ENCODE data around the gene TRIP12.
"Not testable (repeated sequence)": the region's sequence is repeated elsewhere in the genome, so short reads cannot be mapped to it uniquely, and the experiment has no call there.

Gene TRIP12

GRCh38 chr2:229873123-229873581 is 48.7 kb downstream of the TRIP12 start:
- no peak for DNase-seq

- DNase-seq = no peak
Measured at GRCh38 chr2:229870903-229871656, 50.7 kb downstream of the TRIP12 start.

GRCh38 chr2:229869226-229869625 is 52.6 kb downstream of the TRIP12 start:
- DNase-seq = no peak

- no peak for DNase-seq
Measured at GRCh38 chr2:229868794-229869193, 53.0 kb downstream of the TRIP12 start.

GRCh38 chr2:229865033-229865432 is 56.8 kb downstream of the TRIP12 start:
- DNase-seq = no peak

- DNase-seq = no peak
Measured at GRCh38 chr2:229861431-229861830, 60.4 kb downstream of the TRIP12 start.

- DNase-seq = no peak
Measured at GRCh38 chr2:229860334-229860733, 61.5 kb downstream of the TRIP12 start.

GRCh38 chr2:229858351-229858750 is 63.5 kb downstream of the TRIP12 start:
- no peak for DNase-seq

- DNase-seq = no peak
Measured at GRCh38 chr2:229857634-229858033, 64.2 kb downstream of the TRIP12 start.

GRCh38 chr2:229856413-229856812 is 65.4 kb downstream of the TRIP12 start:
- DNase-seq = no peak

GRCh38 chr2:229855116-229855515 is 66.7 kb downstream of the TRIP12 start:
- DNase-seq = no peak

- no peak for DNase-seq
Measured at GRCh38 chr2:229852565-229852964, 69.2 kb downstream of the TRIP12 start.

- DNase-seq = no peak
Measured at GRCh38 chr2:229851870-229852269, 69.9 kb downstream of the TRIP12 start.

- not testable (repeated sequence) for DNase-seq
Measured at GRCh38 chr2:229850355-229851275, 71.2 kb downstream of the TRIP12 start.

- DNase-seq = no peak
Measured at GRCh38 chr2:229849073-229849472, 72.7 kb downstream of the TRIP12 start.

GRCh38 chr2:229843613-229844012 is 78.2 kb downstream of the TRIP12 start:
- no peak for DNase-seq

- no peak for DNase-seq
Measured at GRCh38 chr2:229838729-229839128, 83.1 kb downstream of the TRIP12 start.

- peak in 2 of 14 donors; percentile 3 to 5 for DNase-seq
Measured at GRCh38 chr2:229836847-229837246, 85.0 kb downstream of the TRIP12 start.

- no peak for DNase-seq
Measured at GRCh38 chr2:229835596-229836283, 86.1 kb downstream of the TRIP12 start.

- not testable (repeated sequence) for DNase-seq
Measured at GRCh38 chr2:229834368-229834767, 87.4 kb downstream of the TRIP12 start.

GRCh38 chr2:229832510-229832898 is 89.3 kb downstream of the TRIP12 start:
- no peak for DNase-seq

GRCh38 chr2:229831805-229832509 is 89.9 kb downstream of the TRIP12 start:
- DNase-seq = no peak
